Keratinocyte (primary cell): ENCODE results near the gene OLIG3.

Experiments
- EZH2 ChIP-seq: IDR thresholded peaks from one replicate; pipeline ENCODE4 v1.6.1; 2012; ENCODE audit warnings: inconsistent platforms, mild to moderate bottlenecking, low read length, moderate library complexity
- TF ChIP-seq, protein P1 (sequence below), 3 experiments: IDR thresholded peaks in 1 of 3; conservative IDR thresholded peaks in 1 of 3; optimal IDR thresholded peaks in 1 of 3; 2 replicates in 2 of 3; 3 replicates in 1 of 3; pipeline versions ENCODE3 to v1.5.1; 2011; ENCODE audit warnings: low read length in 3 of 3, mild to moderate bottlenecking in 3 of 3, moderate library complexity in 2 of 3, control low read depth in 1 of 3, inconsistent platforms in 1 of 3; ENCODE audit not compliant: insufficient read depth in 2 of 3; ENCODE audit errors: extremely low read depth in 1 of 3

DNA sequence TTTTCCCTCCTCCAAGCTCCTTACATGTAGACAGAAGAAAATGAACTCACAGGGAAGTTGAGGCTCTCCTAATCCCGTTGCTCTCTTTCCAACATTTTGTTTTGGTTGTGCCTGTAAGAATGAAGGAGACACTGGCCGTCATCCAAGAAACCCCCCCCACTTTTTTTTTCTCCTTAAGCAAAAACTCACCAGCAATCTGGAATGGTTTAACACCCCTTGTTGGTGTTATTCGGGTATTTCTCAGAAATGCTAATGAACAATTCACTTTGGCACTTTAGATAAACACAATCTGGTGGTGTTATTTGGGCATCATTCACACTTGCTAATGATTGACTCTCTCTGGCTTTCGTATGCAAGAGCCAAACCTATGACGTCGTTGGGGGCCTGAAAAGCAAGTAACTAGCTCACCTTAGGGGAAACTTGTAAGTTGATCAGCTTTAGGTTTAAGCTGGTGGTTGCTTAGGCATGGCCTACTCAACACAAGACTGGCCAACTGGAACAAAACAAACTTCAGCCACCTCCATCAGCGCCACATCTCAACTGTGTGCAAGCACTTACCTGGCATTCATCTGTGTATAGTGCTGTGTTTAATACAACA, 24.3 kb upstream of the OLIG3 start:
- TF ChIP-seq, protein P1, sequence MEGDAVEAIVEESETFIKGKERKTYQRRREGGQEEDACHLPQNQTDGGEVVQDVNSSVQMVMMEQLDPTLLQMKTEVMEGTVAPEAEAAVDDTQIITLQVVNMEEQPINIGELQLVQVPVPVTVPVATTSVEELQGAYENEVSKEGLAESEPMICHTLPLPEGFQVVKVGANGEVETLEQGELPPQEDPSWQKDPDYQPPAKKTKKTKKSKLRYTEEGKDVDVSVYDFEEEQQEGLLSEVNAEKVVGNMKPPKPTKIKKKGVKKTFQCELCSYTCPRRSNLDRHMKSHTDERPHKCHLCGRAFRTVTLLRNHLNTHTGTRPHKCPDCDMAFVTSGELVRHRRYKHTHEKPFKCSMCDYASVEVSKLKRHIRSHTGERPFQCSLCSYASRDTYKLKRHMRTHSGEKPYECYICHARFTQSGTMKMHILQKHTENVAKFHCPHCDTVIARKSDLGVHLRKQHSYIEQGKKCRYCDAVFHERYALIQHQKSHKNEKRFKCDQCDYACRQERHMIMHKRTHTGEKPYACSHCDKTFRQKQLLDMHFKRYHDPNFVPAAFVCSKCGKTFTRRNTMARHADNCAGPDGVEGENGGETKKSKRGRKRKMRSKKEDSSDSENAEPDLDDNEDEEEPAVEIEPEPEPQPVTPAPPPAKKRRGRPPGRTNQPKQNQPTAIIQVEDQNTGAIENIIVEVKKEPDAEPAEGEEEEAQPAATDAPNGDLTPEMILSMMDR (optimal IDR thresholded peaks at IDR 0.05 in 1 of 3, IDR thresholded peaks at IDR 0.05 in 1 of 3, conservative IDR thresholded peaks at IDR 0.05 in 1 of 3; ENCODE audit: extremely low read depth in 1 of 3, insufficient read depth in 2 of 3, low read length in 3 of 3): no peak
- TF ChIP-seq EZH2: peak; percentile 2
